GM23338 (cell line): ENCODE results near the gene OR4F15. TPM values are rescaled to one million over a fixed set of nuclear protein-coding genes. Genes with fewer than 3 reads are reported as not detected.

Source experiments
- ATAC-seq: fragments of 200-7000 bp; cut with Tn5 transposase; 3 replicates; pipeline ENCODE4 v1.9.1; 2020
- DNase-seq: peaks from one replicate; pipeline ENCODE4 v3.0.0-alpha.2; 2015; ENCODE audit warnings: low spot score
- H2AFZ ChIP-seq: fragments of 200-600 bp; sonication (generic); 2 replicates; pipeline ENCODE4 v1.8.0; 2016; ENCODE audit warnings: antibody characterized with exemption, mild to moderate bottlenecking, moderate library complexity
- H3F3A ChIP-seq: fragments of 200-600 bp; sonication (generic); replicated peaks from 2 replicates; pipeline ENCODE4 v1.8.0; 2017; ENCODE audit warnings: antibody characterized with exemption, mixed run types, low read depth
- H3K27ac ChIP-seq: fragments of 200-600 bp; sonication (generic); 2 replicates; pipeline ENCODE4 v1.6.1; 2016; ENCODE audit warnings: low read depth
- H3K27me3 ChIP-seq: fragments of 200-600 bp; sonication (generic); 2 replicates; pipeline ENCODE4 v1.8.0; 2016; ENCODE audit warnings: mild to moderate bottlenecking, mixed run types, moderate library complexity; ENCODE audit not compliant: insufficient read depth
- H3K36me3 ChIP-seq: fragments of 200-600 bp; sonication (generic); 2 replicates; pipeline ENCODE4 v1.8.0; 2016; ENCODE audit warnings: mild to moderate bottlenecking; ENCODE audit not compliant: insufficient read depth
- H3K4me1 ChIP-seq: fragments of 200-600 bp; sonication (generic); 2 replicates; pipeline ENCODE4 v1.8.0; 2016; ENCODE audit warnings: mild to moderate bottlenecking, moderate library complexity; ENCODE audit not compliant: insufficient read depth
- H3K4me2 ChIP-seq: fragments of 200-600 bp; sonication (generic); 2 replicates; pipeline ENCODE4 v1.7.1; 2017; ENCODE audit warnings: mixed run types
- H3K4me3 ChIP-seq: fragments of 200-600 bp; sonication (generic); 2 replicates; pipeline ENCODE4 v1.6.1; 2016; ENCODE audit warnings: mixed run types
- H3K79me2 ChIP-seq: fragments of 200-600 bp; sonication (generic); replicated peaks from 2 replicates; pipeline ENCODE4 v1.8.0; 2017; ENCODE audit warnings: mild to moderate bottlenecking; ENCODE audit not compliant: insufficient read depth
- H3K9me2 ChIP-seq: fragments of 200-600 bp; sonication (generic); 2 replicates; pipeline ENCODE4 v1.8.0; 2017; ENCODE audit not compliant: insufficient read depth
- H4K20me1 ChIP-seq: fragments of 200-600 bp; sonication (generic); replicated peaks from 2 replicates; pipeline ENCODE4 v1.8.0; 2017; ENCODE audit warnings: mild to moderate bottlenecking; ENCODE audit not compliant: insufficient read depth
- H3K27ac Mint-ChIP-seq: 2 replicates; pipeline ENCODE4 v1.8.0; 2020; ENCODE audit warnings: inconsistent platforms, mild to moderate bottlenecking, moderate library complexity, mixed read lengths
- H3K27me3 Mint-ChIP-seq: 3 replicates; pipeline ENCODE4 v1.8.0; 2022; ENCODE audit warnings: low read depth, mild to moderate bottlenecking, moderate library complexity, mixed read lengths, inconsistent platforms; ENCODE audit not compliant: insufficient read depth, poor library complexity
- H3K36me3 Mint-ChIP-seq: 3 replicates; pipeline ENCODE4 v1.8.0; 2021; ENCODE audit warnings: low read depth, mild to moderate bottlenecking, inconsistent platforms, moderate library complexity, mixed read lengths
- H3K4me1 Mint-ChIP-seq: 3 replicates; pipeline ENCODE4 v1.8.0; 2020; ENCODE audit warnings: mild to moderate bottlenecking, inconsistent platforms, mixed read lengths
- H3K4me3 Mint-ChIP-seq: 3 replicates; pipeline ENCODE4 v1.8.0; 2021; ENCODE audit warnings: moderate library complexity, mild to moderate bottlenecking, inconsistent platforms, mixed read lengths
- H3K9me3 Mint-ChIP-seq: 3 replicates; pipeline ENCODE4 v1.8.0; 2020; ENCODE audit warnings: moderate library complexity, mild to moderate bottlenecking, inconsistent platforms, mixed read lengths
- EZH2 ChIP-seq: fragments of 200-600 bp; sonication (generic); IDR thresholded peaks from one replicate; pipeline ENCODE4 v1.8.0; 2017; ENCODE audit warnings: antibody characterized with exemption, mild to moderate bottlenecking, low read depth; ENCODE audit not compliant: unreplicated experiment
- EZH2phosphoT487 ChIP-seq: fragments of 200-600 bp; sonication (generic); IDR thresholded peaks from one replicate; pipeline ENCODE4 v1.8.1; 2018; ENCODE audit warnings: antibody characterized with exemption; ENCODE audit not compliant: unreplicated experiment
- NANOG ChIP-seq: IDR thresholded peaks from 2 replicates; pipeline ENCODE4 v1.6.1; 2016; ENCODE audit warnings: antibody characterized with exemption, borderline replicate concordance
- POLR2AphosphoS5 ChIP-seq: IDR thresholded peaks from 2 replicates; pipeline ENCODE4 v1.6.1; 2016; ENCODE audit warnings: antibody characterized with exemption, low read depth
- STAT1 ChIP-seq: IDR thresholded peaks from one replicate; pipeline ENCODE4 v1.6.1; 2016; ENCODE audit warnings: antibody characterized with exemption; ENCODE audit not compliant: unreplicated experiment
- ZNF114 ChIP-seq: fragments of 250-450 bp; sonication (Bioruptor Pico); IDR thresholded peaks from 2 replicates; pipeline ENCODE4 v1.5.0; 2020; ENCODE audit warnings: mild to moderate bottlenecking, moderate library complexity
- ZNF331 ChIP-seq: fragments of 250-450 bp; sonication (Bioruptor Pico); IDR thresholded peaks from 2 replicates; pipeline ENCODE4 v1.5.0; 2020; ENCODE audit warnings: low read depth, mild to moderate bottlenecking, moderate library complexity
- polyA plus RNA-seq: library from polyadenylated mRNA; unstranded; fragments of >200 nt; fragmentation: Nextera tagmentation; extraction: Ambion mirVana; gene quantifications from 2 replicates; pipeline ENCODE4 v1.2.1, GENCODE V29; 2016
- total RNA-seq: library from RNA; depleted of rRNA; stranded (reverse); fragments of >200 nt; shearing (Covaris generic); gene quantifications from 2 replicates; pipeline ENCODE4 v1.2.3, GENCODE V29; 2014
- TF ChIP-seq, protein P1 (sequence below), 2 experiments: fragments of 200-600 bp in 1 of 2; sonication (generic) in 1 of 2; conservative IDR thresholded peaks; 2 replicates each; pipeline versions ENCODE4 v1.5.1 to v1.6.1; 2016 to 2017; ENCODE audit warnings: antibody characterized with exemption in 2 of 2, low read depth in 2 of 2, mild to moderate bottlenecking in 2 of 2, moderate library complexity in 1 of 2
- TF ChIP-seq, protein P2 (sequence below): fragments of 250-450 bp; sonication (Bioruptor Pico); IDR thresholded peaks from 2 replicates; pipeline ENCODE4 v1.5.0; 2020; ENCODE audit warnings: mild to moderate bottlenecking, moderate library complexity
- TF ChIP-seq, protein P3 (sequence below): IDR thresholded peaks from 2 replicates; pipeline ENCODE4 v1.6.1; 2016; ENCODE audit warnings: antibody characterized with exemption

OR4F15 gene
- total and polyA plus RNA-seq, 2 experiments from 2014 or later, result not detected

DNA sequence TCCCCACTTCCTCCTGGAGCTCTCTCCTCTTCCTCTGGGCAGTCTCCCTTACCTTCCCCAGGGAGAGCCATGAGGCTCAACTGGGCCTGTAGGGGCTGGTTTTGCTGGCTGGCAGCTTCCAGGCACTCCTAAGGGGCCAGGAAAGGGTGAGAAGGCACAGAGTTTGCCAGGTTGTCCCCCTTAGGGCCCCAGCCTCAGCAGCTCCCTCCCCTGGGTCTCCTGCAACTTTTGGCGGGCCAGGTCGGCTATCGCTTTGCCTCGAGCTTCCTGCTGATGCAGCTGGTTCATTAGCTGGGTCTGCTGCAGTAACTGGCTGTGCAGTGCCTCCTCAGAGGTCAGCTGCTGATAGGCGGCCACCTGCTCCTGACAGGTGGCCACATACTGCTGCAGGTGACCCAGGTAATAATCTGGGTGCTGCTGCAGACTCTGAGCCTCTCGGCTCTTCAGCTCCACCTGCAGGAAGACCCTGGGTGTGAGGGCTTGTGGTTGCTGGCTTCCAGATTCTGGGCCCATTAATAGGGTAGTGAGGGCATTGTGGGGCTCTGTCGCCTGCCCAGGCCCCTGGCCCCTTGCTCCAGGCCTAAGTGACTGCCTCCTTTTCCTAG is 38.4 kb upstream of the OR4F15 start:
- ATAC-seq, result no peak
- Histone ChIP-seq H3K9me2 (no peaks in the 10 kb centered on the region), H3K4me2 (no peak overlapping the region), H3K27me3 (no peaks in the 10 kb centered on the region), H3K27ac (no peak overlapping the region), H3F3A (no peaks in the 10 kb centered on the region), H3K79me2 (no peaks in the 10 kb centered on the region), H3K4me1 (no peaks in the 10 kb centered on the region), H2AFZ (no peak overlapping the region), H4K20me1 (no peaks in the 10 kb centered on the region), H3K4me3 (no peak overlapping the region), H3K36me3 (no peaks in the 10 kb centered on the region)
- TF ChIP-seq ZNF331 (CRISPR knock-in tag), result no peak
- TF ChIP-seq, protein P1, sequence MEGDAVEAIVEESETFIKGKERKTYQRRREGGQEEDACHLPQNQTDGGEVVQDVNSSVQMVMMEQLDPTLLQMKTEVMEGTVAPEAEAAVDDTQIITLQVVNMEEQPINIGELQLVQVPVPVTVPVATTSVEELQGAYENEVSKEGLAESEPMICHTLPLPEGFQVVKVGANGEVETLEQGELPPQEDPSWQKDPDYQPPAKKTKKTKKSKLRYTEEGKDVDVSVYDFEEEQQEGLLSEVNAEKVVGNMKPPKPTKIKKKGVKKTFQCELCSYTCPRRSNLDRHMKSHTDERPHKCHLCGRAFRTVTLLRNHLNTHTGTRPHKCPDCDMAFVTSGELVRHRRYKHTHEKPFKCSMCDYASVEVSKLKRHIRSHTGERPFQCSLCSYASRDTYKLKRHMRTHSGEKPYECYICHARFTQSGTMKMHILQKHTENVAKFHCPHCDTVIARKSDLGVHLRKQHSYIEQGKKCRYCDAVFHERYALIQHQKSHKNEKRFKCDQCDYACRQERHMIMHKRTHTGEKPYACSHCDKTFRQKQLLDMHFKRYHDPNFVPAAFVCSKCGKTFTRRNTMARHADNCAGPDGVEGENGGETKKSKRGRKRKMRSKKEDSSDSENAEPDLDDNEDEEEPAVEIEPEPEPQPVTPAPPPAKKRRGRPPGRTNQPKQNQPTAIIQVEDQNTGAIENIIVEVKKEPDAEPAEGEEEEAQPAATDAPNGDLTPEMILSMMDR (conservative IDR thresholded peaks at IDR 0.05; ENCODE audit: low read depth in 2 of 2), result peak; percentile 51 to 81
- peaks cover 5% of the 10 kb centered on the region for H3K27me3 Mint-ChIP-seq
- no peak overlapping the region for H3K4me3 Mint-ChIP-seq
- DNase-seq, result peak; percentile 71
- H3K4me1 Mint-ChIP-seq, result no peaks in the 10 kb centered on the region; the same call in 1 of the 3 replicates
- H3K27ac Mint-ChIP-seq, result no peak overlapping the region
- no peaks in the 10 kb centered on the region for H3K9me3 Mint-ChIP-seq
- H3K36me3 Mint-ChIP-seq, result no peaks in the 10 kb centered on the region

DNA sequence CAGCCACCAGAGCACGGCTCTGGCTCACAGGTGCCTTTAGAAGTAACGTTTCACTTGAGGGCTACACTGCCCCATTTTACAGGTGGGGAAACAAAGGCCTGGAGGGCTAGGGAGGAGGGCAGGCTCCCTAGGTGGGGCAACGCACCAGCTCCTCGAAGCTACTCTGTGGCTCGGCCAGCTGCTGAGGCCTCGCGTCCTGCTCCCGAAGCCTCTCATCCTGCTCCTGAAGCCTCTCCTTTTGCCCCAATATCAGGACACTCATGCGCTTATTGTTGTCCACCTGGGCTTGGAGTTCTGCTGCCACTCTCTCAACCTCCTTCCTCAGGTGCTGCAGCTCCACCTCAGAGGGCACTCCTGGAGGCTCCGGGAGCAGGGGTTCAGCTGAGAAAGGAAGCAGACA is 36.9 kb upstream of the OR4F15 start:
- no peaks in the 10 kb centered on the region for H4K20me1 ChIP-seq
- no peak overlapping the region for H3K4me2 ChIP-seq
- no peaks in the 10 kb centered on the region for H3F3A ChIP-seq
- DNase-seq (no peak), ATAC-seq (no peak)
- Mint-ChIP-seq H3K9me3 (no peaks in the 10 kb centered on the region; the same call in 2 of the 3 replicates), H3K27me3 (peaks cover 11% of the 10 kb centered on the region), H3K27ac (no peak overlapping the region), H3K36me3 (no peaks in the 10 kb centered on the region), H3K4me1 (no peaks in the 10 kb centered on the region; the same call in 1 of the 3 replicates), H3K4me3 (no peak overlapping the region)
- H3K4me1 ChIP-seq, result no peaks in the 10 kb centered on the region
- no peaks in the 10 kb centered on the region for H3K79me2 ChIP-seq
- no peak overlapping the region for H3K27ac ChIP-seq
- no peaks in the 10 kb centered on the region for H3K27me3 ChIP-seq
- H3K4me3 ChIP-seq, result no peak overlapping the region
- H2AFZ ChIP-seq, result no peak overlapping the region
- H3K36me3 ChIP-seq, result no peaks in the 10 kb centered on the region
- no peaks in the 10 kb centered on the region for H3K9me2 ChIP-seq
- no peak for TF ChIP-seq NANOG
- no peak for TF ChIP-seq POLR2AphosphoS5
- TF ChIP-seq, protein P2, sequence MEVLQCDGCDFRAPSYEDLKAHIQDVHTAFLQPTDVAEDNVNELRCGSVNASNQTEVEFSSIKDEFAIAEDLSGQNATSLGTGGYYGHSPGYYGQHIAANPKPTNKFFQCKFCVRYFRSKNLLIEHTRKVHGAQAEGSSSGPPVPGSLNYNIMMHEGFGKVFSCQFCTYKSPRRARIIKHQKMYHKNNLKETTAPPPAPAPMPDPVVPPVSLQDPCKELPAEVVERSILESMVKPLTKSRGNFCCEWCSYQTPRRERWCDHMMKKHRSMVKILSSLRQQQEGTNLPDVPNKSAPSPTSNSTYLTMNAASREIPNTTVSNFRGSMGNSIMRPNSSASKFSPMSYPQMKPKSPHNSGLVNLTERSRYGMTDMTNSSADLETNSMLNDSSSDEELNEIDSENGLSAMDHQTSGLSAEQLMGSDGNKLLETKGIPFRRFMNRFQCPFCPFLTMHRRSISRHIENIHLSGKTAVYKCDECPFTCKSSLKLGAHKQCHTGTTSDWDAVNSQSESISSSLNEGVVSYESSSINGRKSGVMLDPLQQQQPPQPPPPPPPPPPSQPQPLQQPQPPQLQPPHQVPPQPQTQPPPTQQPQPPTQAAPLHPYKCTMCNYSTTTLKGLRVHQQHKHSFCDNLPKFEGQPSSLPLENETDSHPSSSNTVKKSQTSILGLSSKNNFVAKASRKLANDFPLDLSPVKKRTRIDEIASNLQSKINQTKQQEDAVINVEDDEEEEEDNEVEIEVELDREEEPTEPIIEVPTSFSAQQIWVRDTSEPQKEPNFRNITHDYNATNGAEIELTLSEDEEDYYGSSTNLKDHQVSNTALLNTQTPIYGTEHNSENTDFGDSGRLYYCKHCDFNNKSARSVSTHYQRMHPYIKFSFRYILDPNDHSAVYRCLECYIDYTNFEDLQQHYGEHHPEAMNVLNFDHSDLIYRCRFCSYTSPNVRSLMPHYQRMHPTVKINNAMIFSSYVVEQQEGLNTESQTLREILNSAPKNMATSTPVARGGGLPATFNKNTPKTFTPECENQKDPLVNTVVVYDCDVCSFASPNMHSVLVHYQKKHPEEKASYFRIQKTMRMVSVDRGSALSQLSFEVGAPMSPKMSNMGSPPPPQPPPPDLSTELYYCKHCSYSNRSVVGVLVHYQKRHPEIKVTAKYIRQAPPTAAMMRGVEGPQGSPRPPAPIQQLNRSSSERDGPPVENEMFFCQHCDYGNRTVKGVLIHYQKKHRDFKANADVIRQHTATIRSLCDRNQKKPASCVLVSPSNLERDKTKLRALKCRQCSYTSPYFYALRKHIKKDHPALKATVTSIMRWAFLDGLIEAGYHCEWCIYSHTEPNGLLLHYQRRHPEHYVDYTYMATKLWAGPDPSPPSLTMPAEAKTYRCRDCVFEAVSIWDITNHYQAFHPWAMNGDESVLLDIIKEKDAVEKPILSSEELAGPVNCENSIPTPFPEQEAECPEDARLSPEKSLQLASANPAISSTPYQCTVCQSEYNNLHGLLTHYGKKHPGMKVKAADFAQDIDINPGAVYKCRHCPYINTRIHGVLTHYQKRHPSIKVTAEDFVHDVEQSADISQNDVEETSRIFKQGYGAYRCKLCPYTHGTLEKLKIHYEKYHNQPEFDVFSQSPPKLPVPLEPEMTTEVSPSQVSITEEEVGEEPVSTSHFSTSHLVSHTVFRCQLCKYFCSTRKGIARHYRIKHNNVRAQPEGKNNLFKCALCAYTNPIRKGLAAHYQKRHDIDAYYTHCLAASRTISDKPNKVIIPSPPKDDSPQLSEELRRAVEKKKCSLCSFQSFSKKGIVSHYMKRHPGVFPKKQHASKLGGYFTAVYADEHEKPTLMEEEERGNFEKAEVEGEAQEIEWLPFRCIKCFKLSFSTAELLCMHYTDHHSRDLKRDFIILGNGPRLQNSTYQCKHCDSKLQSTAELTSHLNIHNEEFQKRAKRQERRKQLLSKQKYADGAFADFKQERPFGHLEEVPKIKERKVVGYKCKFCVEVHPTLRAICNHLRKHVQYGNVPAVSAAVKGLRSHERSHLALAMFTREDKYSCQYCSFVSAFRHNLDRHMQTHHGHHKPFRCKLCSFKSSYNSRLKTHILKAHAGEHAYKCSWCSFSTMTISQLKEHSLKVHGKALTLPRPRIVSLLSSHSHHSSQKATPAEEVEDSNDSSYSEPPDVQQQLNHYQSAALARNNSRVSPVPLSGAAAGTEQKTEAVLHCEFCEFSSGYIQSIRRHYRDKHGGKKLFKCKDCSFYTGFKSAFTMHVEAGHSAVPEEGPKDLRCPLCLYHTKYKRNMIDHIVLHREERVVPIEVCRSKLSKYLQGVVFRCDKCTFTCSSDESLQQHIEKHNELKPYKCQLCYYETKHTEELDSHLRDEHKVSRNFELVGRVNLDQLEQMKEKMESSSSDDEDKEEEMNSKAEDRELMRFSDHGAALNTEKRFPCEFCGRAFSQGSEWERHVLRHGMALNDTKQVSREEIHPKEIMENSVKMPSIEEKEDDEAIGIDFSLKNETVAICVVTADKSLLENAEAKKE (CRISPR knock-in tag), result no peak
- no peak for TF ChIP-seq EZH2
- no peak for TF ChIP-seq ZNF331 (CRISPR knock-in tag)
- no peak for TF ChIP-seq EZH2phosphoT487
- TF ChIP-seq, protein P3, sequence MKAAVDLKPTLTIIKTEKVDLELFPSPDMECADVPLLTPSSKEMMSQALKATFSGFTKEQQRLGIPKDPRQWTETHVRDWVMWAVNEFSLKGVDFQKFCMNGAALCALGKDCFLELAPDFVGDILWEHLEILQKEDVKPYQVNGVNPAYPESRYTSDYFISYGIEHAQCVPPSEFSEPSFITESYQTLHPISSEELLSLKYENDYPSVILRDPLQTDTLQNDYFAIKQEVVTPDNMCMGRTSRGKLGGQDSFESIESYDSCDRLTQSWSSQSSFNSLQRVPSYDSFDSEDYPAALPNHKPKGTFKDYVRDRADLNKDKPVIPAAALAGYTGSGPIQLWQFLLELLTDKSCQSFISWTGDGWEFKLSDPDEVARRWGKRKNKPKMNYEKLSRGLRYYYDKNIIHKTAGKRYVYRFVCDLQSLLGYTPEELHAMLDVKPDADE, result no peak
- TF ChIP-seq ZNF114 (CRISPR knock-in tag), result no peak
- TF ChIP-seq, protein P1 (conservative IDR thresholded peaks at IDR 0.05; ENCODE audit: low read depth in 2 of 2), result no peak
- TF ChIP-seq STAT1, result no peak
